ENCODE measurements around the gene CDH22.

The CDH22 gene

GRCh38 chr20:46285072-46285471, 23.2 kb downstream of the CDH22 start:
- Histone ChIP-seq H3K4me3 (ENCODE audit: low read depth, low read length) (no peak overlapping the region), H3K9me3 (ENCODE audit: control insufficient read depth, insufficient read depth, low read length) (no peaks in the 10 kb centered on the region), H3K36me3 (ENCODE audit: control insufficient read depth, insufficient read depth, low read length) (no peaks in the 10 kb centered on the region), H3K27me3 (ENCODE audit: control insufficient read depth, insufficient read depth, low read length) (no peaks in the 10 kb centered on the region), H3K9ac (ENCODE audit: low read depth, low read length) (no peak overlapping the region), H3K4me1 (ENCODE audit: control insufficient read depth, insufficient read depth, low read length) (peaks cover 8% of the 10 kb centered on the region)

GRCh38 chr20:46284040-46284427, 24.3 kb downstream of the CDH22 start:
- H3K27me3 ChIP-seq (ENCODE audit: control insufficient read depth, insufficient read depth, low read length): no peaks in the 10 kb centered on the region
- no peak overlapping the region for H3K9ac ChIP-seq (ENCODE audit: low read depth, low read length)
- no peaks in the 10 kb centered on the region for H3K9me3 ChIP-seq (ENCODE audit: control insufficient read depth, insufficient read depth, low read length)
- H3K36me3 ChIP-seq (ENCODE audit: control insufficient read depth, insufficient read depth, low read length): no peaks in the 10 kb centered on the region
- no peak overlapping the region for H3K4me3 ChIP-seq (ENCODE audit: low read depth, low read length)
- H3K4me1 ChIP-seq (ENCODE audit: control insufficient read depth, insufficient read depth, low read length): peaks cover 8% of the 10 kb centered on the region

DNA sequence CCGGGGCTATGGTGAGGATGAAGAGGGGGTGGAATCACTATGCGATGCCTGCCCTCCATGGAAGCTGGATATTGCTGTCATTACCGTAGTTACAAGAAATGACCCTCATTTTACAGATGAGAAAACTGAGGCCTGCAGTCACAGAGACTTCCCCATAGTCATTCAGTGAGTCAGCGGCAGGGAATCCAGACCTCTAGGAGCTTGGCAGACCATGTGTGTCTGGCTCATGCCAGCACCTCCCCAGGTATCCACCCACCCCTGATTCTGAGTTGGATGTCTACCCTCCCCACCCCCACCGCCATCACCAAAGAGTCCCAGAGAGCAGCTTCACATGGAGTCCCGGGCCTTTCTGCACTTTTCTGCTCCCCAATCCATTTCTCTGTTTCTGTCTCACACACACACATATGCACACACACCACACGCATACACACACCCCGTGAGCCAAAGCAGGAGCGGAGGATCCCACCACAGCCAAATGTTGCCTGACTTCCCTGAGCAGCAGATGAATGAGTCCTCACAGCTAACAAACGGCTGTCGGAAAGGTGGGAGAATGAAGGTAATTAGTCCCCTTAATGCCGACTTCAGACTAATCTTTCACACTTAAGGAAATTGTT, 24.8 kb downstream of the CDH22 start:
- no peak overlapping the region for H3K4me3 ChIP-seq (ENCODE audit: low read depth, low read length)
- peaks cover 8% of the 10 kb centered on the region for H3K4me1 ChIP-seq (ENCODE audit: control insufficient read depth, insufficient read depth, low read length)
- H3K36me3 ChIP-seq (ENCODE audit: control insufficient read depth, insufficient read depth, low read length): no peaks in the 10 kb centered on the region
- no peak overlapping the region for H3K9ac ChIP-seq (ENCODE audit: low read depth, low read length)
- H3K27me3 ChIP-seq (ENCODE audit: control insufficient read depth, insufficient read depth, low read length): no peaks in the 10 kb centered on the region
- H3K9me3 ChIP-seq (ENCODE audit: control insufficient read depth, insufficient read depth, low read length): no peaks in the 10 kb centered on the region

GRCh38 chr20:46282669-46283068, 25.6 kb downstream of the CDH22 start:
- Histone ChIP-seq H3K9ac (ENCODE audit: low read depth, low read length) (no peak overlapping the region), H3K9me3 (ENCODE audit: control insufficient read depth, insufficient read depth, low read length) (no peaks in the 10 kb centered on the region), H3K36me3 (ENCODE audit: control insufficient read depth, insufficient read depth, low read length) (no peaks in the 10 kb centered on the region), H3K27me3 (ENCODE audit: control insufficient read depth, insufficient read depth, low read length) (no peaks in the 10 kb centered on the region), H3K4me3 (ENCODE audit: low read depth, low read length) (no peak overlapping the region), H3K4me1 (ENCODE audit: control insufficient read depth, insufficient read depth, low read length) (peaks cover 8% of the 10 kb centered on the region)

DNA sequence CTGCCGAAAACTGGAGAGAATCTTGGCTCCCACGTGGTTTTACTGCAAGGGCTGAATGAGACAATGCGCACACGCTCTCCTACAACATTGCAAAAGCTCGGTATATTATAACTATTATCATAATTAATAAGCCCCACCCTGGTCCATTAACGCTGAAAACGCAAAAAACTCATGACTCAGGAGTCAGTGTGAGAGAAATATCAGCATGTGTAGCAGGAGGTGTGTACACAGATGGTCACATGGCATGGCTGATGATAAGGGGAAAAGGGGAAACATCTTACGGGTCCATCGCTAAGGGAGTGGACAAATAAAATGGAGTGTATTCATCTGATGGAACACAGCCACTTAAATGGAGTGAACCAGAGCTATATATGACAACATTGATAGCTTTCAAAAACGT, 29.2 kb downstream of the CDH22 start:
- H3K4me1 ChIP-seq (ENCODE audit: control insufficient read depth, insufficient read depth, low read length): peaks cover 8% of the 10 kb centered on the region
- no peaks in the 10 kb centered on the region for H3K27me3 ChIP-seq (ENCODE audit: control insufficient read depth, insufficient read depth, low read length)
- no peak overlapping the region for H3K9ac ChIP-seq (ENCODE audit: low read depth, low read length)
- no peaks in the 10 kb centered on the region for H3K9me3 ChIP-seq (ENCODE audit: control insufficient read depth, insufficient read depth, low read length)
- no peaks in the 10 kb centered on the region for H3K36me3 ChIP-seq (ENCODE audit: control insufficient read depth, insufficient read depth, low read length)
- H3K4me3 ChIP-seq (ENCODE audit: low read depth, low read length): no peak overlapping the region

- Histone ChIP-seq H3K27me3 (ENCODE audit: control insufficient read depth, insufficient read depth, low read length) (no peaks in the 10 kb centered on the region), H3K9ac (ENCODE audit: low read depth, low read length) (no peak overlapping the region), H3K4me1 (ENCODE audit: control insufficient read depth, insufficient read depth, low read length) (peaks cover 2% of the 10 kb centered on the region), H3K9me3 (ENCODE audit: control insufficient read depth, insufficient read depth, low read length) (no peaks in the 10 kb centered on the region), H3K36me3 (ENCODE audit: control insufficient read depth, insufficient read depth, low read length) (no peaks in the 10 kb centered on the region), H3K4me3 (ENCODE audit: low read depth, low read length) (no peak overlapping the region)
Observed at GRCh38 chr20:46277602-46278001, 30.7 kb downstream of the CDH22 start.

GRCh38 chr20:46276531-46276930, 31.8 kb downstream of the CDH22 start:
- H3K36me3 ChIP-seq (ENCODE audit: control insufficient read depth, insufficient read depth, low read length): no peaks in the 10 kb centered on the region
- H3K27me3 ChIP-seq (ENCODE audit: control insufficient read depth, insufficient read depth, low read length): peaks cover 7% of the 10 kb centered on the region

GRCh38 chr20:46275091-46275490, 33.2 kb downstream of the CDH22 start:
- Histone ChIP-seq H3K9me3 (ENCODE audit: control insufficient read depth, insufficient read depth, low read length) (no peaks in the 10 kb centered on the region), H3K36me3 (ENCODE audit: control insufficient read depth, insufficient read depth, low read length) (no peaks in the 10 kb centered on the region), H3K4me1 (ENCODE audit: control insufficient read depth, insufficient read depth, low read length) (peaks cover 2% of the 10 kb centered on the region), H3K9ac (ENCODE audit: low read depth, low read length) (no peak overlapping the region), H3K27me3 (ENCODE audit: control insufficient read depth, insufficient read depth, low read length) (peaks cover 7% of the 10 kb centered on the region), H3K4me3 (ENCODE audit: low read depth, low read length) (no peak overlapping the region)

More at GRCh38 chr20:46276531-46276930, 31.8 kb downstream of the CDH22 start:
- Histone ChIP-seq H3K9ac (ENCODE audit: low read depth, low read length) (no peak overlapping the region), H3K4me1 (ENCODE audit: control insufficient read depth, insufficient read depth, low read length) (peaks cover 2% of the 10 kb centered on the region), H3K4me3 (ENCODE audit: low read depth, low read length) (no peak overlapping the region), H3K9me3 (ENCODE audit: control insufficient read depth, insufficient read depth, low read length) (no peaks in the 10 kb centered on the region)

DNA sequence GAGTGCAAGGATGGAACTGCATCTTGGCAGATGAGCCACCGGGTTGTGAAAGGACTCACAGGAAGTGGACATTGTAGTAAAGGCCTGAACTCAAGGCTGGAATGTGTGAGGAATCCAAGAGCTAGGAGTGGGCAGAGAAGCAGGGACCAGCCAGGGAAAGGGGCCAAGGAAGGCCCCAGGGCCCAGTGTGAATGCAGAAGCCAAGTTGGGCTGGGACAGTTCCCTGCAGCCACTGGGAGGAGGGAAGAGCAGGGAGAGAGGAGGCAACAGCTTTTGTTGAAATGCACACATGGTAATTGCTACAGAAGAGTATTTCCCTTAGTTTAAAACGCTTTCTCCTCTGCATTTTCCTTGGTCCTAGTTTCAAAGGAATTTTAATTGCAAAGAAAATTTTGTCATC, 34.6 kb downstream of the CDH22 start:
- Histone ChIP-seq H3K4me1 (ENCODE audit: control insufficient read depth, insufficient read depth, low read length) (peaks cover 2% of the 10 kb centered on the region), H3K27me3 (ENCODE audit: control insufficient read depth, insufficient read depth, low read length) (peaks cover 7% of the 10 kb centered on the region), H3K36me3 (ENCODE audit: control insufficient read depth, insufficient read depth, low read length) (no peaks in the 10 kb centered on the region), H3K9ac (ENCODE audit: low read depth, low read length) (no peak overlapping the region), H3K9me3 (ENCODE audit: control insufficient read depth, insufficient read depth, low read length) (no peaks in the 10 kb centered on the region), H3K4me3 (ENCODE audit: low read depth, low read length) (no peak overlapping the region)

GRCh38 chr20:46272389-46273047, 35.8 kb downstream of the CDH22 start:
- no peak overlapping the region for H3K9ac ChIP-seq (ENCODE audit: low read depth, low read length)
- no peak overlapping the region for H3K4me3 ChIP-seq (ENCODE audit: low read depth, low read length)
- peaks cover 2% of the 10 kb centered on the region for H3K4me1 ChIP-seq (ENCODE audit: control insufficient read depth, insufficient read depth, low read length)
- H3K27me3 ChIP-seq (ENCODE audit: control insufficient read depth, insufficient read depth, low read length): peaks cover 7% of the 10 kb centered on the region
- no peaks in the 10 kb centered on the region for H3K36me3 ChIP-seq (ENCODE audit: control insufficient read depth, insufficient read depth, low read length)
- no peaks in the 10 kb centered on the region for H3K9me3 ChIP-seq (ENCODE audit: control insufficient read depth, insufficient read depth, low read length)

GRCh38 chr20:46270977-46271744, 37.1 kb downstream of the CDH22 start:
- H3K4me1 ChIP-seq (ENCODE audit: control insufficient read depth, insufficient read depth, low read length): peaks cover 2% of the 10 kb centered on the region
- no peaks in the 10 kb centered on the region for H3K36me3 ChIP-seq (ENCODE audit: control insufficient read depth, insufficient read depth, low read length)
- no peaks in the 10 kb centered on the region for H3K9me3 ChIP-seq (ENCODE audit: control insufficient read depth, insufficient read depth, low read length)
- no peak overlapping the region for H3K9ac ChIP-seq (ENCODE audit: low read depth, low read length)
- H3K4me3 ChIP-seq (ENCODE audit: low read depth, low read length): no peak overlapping the region
- peaks cover 7% of the 10 kb centered on the region for H3K27me3 ChIP-seq (ENCODE audit: control insufficient read depth, insufficient read depth, low read length)

GRCh38 chr20:46269372-46269771, 38.9 kb downstream of the CDH22 start:
- Histone ChIP-seq H3K27me3 (ENCODE audit: control insufficient read depth, insufficient read depth, low read length) (peaks cover 7% of the 10 kb centered on the region), H3K9ac (ENCODE audit: low read depth, low read length) (no peak overlapping the region), H3K36me3 (ENCODE audit: control insufficient read depth, insufficient read depth, low read length) (no peaks in the 10 kb centered on the region)

More at GRCh38 chr20:46269372-46269771, 38.9 kb downstream of the CDH22 start:
- no peaks in the 10 kb centered on the region for H3K9me3 ChIP-seq (ENCODE audit: control insufficient read depth, insufficient read depth, low read length)
- no peak overlapping the region for H3K4me3 ChIP-seq (ENCODE audit: low read depth, low read length)
- peaks cover 2% of the 10 kb centered on the region for H3K4me1 ChIP-seq (ENCODE audit: control insufficient read depth, insufficient read depth, low read length)
